ENCODE data around the gene LTB4R2. TPM values are rescaled to one million over a fixed set of nuclear protein-coding genes. Genes with fewer than 3 reads are reported as not detected.

LTB4R2 gene
- total RNA-seq, 1 donor from 2014 or later, result 13.9 TPM

DNA sequence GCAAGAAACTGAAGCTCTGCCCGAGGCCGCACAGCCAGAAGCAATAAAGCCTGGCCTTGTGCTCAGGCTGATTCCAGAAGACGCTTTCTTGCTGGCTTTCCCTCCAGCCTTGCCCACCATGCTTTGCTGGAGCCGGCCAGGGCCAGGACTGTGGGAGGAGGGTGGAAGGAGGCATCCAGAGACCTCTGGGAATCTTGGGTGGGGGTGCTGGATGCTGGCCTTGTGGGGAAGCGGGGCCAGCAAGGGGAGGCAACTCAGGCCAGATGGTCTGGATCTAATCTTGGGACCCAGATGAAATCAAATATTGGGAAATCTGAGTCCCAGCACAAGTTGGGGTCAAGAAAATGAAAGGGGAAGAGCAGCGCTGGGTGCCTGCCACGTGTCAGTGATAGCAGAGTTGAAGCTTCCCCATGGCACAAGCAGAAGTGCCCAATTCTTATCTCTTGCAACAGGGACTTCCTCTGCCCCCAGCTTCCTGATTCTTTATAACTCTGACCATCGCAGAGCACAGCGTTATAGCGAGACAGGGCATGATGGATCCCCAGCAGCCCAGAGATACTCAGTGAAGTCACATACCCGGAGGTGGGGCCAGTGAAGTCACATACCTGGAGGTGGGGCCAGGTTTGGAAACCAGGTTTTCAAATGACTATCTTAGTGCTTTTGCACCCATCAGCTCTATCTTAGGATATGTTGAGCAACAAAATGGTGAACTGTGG, 32.2 kb upstream of the LTB4R2 start:
- DNase-seq, result no peak

DNA sequence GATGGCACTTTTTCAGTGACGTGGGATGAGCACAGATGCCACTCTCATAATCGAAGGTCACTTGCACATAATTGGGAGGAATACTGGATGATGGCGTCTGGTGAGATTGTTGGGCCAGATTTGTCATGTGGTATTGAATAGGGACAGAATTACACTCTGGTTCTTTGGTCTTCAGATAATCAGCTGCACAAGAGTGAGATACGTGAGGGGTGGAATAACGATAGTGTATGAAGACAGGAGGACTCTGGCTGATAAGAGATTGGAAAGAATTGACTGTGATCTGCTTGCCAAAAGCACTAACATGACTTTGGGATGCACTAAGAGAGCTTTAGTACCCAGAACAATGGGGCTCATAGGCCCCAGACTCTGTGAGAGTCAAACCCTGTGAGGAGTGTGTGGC, 31.5 kb upstream of the LTB4R2 start:
- no peak for DNase-seq

DNA sequence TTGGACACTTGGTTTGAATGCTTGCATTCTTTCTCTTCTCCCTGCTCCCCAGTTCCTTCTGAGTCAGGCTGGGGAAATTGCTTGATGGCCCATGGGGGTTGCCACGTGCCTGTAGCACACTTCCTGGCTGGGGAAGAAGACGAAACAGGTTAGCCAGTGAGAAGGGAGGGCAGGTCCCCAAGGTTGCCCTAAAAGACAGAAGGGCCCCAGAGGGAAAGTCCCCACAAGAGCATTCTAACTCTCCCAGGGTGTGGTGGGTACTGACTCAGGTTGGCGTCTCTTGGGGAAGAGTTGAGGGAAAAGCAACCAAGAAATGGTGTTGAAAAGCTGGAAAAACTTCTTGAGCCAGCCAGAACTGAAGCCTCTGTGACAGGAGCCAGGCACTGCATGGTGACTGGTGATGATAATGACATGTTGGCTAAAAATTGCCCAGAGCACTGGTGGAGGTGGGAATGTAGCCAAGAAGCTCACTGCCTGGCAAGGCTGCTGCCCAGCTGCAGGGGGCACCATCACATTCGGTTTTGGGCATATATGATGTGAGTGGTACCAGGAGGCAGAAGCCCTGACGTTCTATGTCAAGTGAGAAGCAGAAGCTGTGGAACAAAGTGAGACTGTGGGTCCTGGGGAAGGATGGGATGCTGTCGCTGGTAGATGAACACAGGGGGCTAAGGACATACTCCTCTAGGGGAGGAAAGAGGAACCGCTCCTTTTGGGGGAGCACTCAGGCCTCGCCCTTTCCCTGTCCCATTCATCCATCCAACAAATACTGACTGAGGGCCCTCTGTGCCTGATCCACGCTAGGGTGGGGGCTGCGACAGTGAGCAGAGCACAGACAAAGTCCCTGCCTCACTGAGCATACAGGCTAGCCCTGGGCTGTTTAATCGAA, 30.4 kb upstream of the LTB4R2 start:
- no peak for DNase-seq

DNA sequence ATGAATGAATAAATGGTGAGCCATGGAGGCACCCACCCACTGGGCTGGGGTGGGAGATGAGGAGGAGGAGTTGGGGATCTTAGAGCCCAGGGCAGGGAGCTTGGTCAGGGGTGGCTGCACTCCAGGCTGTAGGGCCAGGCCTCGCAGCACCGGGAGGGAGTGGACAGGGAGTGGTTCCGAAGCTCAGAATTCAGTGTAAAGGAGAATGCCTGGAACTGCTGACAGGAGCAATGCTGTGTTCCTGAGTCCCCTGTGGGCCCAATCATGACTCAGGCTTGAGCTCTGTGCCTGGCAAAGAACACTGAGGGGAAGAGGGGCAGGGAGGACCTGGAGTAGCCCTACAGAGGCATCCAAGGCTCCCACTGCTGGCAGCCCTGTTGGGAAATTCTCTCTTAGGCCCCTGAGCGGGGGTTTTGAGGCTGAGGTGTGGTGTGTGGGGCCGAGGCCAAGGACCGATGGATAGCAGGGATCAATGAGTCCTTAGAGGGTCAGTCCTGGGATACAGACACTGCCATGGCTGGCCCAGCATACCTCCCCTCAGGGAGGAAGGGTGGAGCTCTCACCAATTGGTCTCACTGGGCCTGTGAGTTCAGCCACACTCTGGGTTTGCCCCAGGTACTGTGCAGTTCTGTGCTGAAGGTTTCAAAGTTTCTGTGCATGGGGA, 29.0 kb upstream of the LTB4R2 start:
- no peak for DNase-seq

DNA sequence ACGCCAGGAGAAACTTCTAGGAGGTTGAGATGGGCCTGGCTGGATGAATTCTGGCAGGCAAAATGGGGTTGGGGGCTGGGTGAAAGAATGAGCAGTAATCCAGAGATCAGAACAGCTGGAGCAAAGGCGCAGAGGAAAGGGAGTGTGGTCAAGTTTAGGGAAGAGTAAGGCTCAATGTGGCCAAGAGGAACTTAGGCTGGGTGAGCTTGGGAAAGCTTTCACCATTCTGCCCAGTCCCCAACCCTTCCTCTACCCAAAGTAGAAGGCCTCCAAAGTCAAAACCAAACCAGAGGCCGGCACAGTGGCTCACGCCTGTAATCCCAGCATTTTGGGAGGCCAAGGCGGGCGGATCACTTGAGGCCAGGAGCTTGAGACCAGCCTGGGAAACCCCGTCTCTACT, 28.3 kb upstream of the LTB4R2 start:
- DNase-seq, result no peak

DNA sequence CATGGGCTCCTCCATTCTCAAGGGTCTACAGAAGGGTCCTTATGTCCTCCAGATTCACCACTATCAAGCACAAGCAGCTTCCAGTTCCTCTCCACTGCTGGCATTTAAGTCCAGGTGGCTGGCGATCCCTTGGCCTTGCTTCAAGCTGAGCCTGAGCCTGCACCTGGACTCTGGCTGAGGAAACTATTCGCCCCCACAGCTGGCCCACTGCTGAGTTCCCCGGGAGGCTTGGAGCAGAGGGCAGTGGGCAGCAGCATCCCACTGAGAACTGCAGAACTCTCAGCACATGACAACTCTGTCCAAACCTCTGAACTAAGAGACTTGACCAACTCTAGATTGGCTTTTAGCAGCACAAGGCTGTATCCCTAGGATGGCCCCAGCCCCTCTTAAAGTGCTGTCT, 27.2 kb upstream of the LTB4R2 start:
- DNase-seq, result no peak

DNA sequence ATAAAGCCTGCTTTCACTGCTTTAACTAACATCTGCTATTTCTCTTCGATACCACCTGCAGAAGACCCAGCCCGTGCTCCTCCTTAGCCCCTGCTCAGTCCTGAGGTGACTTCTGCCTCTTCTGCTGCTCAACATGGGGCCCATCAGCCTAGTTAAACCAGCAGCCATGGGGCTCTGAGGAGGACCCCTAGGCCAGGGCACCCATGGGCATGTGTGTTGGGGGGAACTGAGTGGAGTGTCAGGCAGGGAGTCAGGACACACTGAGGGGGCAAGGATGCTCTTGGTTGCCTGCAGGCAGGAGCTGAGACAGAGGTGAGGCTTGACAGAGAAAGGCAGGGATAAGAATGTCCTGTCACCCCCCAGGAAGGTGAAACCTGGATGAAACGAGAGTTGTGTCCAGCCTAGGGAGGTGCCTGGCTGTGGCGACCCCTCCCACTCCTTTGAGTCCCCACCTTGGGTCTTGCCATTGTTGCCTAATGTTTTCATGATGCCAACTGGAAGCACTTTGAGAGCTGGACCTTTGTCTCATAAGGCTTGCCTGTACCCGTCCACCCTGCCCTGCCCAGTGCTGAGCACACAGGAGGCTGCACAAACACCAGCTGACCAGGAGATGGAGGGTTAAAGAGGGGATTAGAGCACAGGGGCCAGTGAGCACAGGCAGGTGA, 26.0 kb upstream of the LTB4R2 start:
- DNase-seq, result no peak

DNA sequence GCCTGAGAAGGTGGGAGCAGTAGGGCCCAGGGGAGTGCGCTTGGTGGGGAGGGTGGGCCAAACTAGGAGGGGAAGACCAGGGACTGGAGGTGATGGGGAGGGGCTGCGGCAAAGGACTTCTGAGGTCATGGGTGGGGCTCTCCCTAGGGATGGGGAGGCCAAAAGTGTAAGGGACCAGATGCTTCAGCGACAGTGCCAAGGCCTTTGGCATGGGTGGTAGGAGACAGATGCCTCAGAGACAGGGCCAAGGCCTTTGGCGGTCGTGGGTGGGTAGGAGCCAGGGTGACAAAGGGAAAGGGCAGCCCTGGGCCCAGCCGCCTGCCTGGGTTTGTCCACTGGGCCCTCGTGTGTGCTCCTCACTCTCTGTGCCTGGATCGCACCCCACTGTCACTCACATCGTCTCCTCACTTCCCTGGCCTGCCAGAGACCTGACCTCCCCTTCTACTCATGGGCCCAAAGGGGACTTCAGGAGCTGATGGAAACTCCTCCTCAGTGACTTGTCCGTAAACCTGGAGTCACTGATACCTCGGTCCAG, 25.4 kb upstream of the LTB4R2 start:
- no peak for DNase-seq

DNA sequence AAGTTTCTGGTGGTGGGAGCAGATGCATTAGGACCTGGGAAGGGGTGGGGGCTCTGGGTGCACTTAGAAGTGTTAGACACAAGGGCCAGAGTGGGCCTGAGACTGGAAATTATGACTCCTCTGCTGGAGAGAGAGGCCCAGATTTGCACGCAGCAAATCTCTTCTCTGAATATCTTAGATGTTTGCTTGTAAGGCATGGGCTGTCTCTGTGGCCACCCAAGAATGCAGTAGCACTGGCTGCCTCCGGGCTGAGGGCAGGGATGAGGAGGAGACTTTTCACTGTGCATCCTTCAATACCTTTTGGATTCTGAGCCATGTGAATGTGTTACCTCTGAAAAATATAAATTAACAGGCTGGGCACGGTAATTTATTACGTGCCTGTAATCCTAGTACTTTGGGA, 24.6 kb upstream of the LTB4R2 start:
- no peak for DNase-seq

DNA sequence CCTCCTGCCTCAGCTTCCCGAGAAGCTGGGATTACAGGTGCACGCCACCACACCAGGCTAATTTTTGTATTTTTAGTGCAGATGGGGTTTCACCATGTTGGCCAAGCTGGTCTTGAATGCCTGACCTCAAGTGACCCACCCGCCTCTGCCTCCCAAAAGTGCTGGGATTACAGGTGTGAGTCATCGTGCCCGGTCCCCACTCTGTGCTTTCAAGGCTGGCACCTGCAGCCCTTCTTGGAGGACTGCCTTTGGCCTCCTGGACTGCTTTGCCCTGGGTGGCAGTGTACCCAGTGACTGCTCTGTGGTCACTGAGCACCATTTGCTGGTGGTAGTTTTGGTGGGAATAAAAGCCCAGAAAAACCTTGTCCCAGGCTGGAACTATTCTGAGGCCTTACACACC, 22.9 kb upstream of the LTB4R2 start:
- DNase-seq, result no peak

DNA sequence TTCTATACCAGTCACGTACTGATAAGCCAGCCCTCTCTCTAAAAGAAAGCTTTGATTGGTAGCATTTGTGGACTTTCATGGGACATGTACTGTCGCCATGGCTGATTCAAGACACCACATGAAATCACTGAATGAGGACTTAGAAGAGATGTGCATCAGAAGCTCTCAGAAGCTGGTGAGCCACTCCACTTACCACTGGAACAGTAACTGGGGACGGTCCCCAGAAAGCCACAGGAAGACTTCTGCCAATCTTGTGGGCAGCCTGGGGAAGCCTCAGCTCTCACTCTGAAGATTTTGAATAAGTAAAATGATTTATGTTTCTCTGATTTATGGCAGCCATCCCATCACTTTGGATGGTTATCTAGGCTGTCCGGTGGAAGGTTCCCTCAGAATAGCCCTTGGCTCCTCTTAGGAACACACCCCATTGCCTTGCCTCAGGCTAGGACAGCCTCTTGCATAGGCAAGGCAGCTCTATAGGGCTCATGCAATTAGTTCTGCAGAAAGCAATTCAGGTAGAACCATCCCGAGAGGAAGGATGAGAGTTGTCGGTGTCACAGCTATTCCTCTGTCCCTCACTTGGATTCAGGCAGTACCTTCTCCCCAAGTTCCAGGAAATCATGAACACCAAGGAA, 20.2 kb upstream of the LTB4R2 start:
- no peak for DNase-seq

DNA sequence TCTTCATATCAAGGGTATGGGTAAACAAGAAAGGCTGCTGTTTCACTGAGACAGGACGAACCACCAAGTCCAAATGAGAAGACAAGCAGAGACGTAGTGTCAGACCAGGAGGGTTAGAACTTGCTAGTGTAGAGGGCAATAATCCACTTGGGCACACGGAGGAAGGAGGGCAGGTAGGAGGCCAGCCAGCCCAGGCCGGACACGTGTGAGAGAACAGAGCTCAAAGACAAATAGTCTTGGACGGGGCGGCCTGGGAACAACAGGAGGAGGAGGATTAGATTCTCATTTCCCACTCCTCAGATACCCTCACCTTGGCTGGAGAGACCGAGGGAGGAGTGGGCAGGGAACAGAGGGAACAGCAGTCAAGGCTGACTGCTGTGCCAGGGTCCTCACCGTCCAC, 19.2 kb upstream of the LTB4R2 start:
- no peak for DNase-seq

DNA sequence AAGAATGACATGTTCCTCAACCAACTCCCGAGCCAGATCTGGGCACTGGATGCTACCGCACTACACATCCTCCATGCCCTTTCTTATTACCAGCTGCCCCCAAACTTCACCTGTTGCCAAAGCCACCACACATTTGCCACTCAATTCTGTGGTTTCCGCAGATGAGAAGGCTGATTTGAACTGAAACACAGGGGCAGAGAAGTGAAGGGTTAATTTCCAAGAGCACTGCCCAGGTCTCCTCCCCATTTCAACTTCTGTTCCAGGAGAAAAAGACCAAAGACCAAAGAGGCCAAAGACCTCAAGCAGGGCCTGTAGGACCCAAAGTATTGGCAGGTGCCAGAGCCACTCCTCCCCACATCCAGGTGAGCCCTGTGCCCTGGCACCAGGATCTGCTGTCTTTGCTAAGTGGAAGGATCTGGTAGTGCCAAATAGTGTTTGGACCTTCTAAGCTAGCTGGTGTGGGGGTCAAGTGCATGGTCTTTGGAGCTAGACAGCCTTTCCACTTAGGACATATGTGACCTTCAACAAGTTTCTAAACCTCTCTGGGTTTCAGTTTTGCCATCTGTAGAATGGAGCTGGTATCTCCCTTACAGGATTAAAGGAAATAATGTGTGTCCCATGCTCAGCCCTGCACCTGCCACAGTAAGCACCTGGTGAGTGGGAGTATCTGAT, 18.4 kb upstream of the LTB4R2 start:
- no peak for DNase-seq

DNA sequence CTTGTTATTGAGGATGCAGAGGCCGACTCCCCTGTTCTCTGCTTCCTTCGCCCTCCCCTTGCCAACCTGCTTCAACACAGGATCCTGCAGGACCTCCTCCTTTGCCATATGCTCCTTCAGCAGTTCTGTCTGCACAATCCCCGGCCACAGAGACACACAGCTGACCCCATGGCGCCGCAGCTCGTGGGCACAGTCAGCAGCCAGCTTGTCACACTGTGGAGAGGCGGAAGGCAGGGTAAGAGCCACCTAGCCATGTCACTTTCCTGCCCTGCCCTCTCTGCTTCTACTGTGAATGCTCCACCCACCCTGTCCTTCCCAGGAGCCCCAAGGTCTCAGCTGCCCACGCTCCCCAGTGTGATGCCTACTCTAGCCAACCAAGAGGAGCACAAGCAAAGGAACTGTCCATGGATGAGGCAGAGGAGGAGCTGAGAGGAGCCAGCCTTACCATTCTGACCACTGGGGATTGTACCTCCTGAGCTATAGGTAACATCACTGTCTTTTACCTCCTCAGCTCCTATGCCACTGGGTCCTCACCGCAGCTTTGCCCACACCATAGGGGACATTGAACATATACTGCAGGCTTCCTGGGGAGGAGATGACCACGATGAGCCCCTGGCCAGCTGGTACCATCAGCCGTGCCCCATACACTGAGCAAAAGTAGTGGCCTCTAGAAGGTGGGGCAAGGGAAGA, 17.7 kb upstream of the LTB4R2 start:
- no peak for DNase-seq

DNA sequence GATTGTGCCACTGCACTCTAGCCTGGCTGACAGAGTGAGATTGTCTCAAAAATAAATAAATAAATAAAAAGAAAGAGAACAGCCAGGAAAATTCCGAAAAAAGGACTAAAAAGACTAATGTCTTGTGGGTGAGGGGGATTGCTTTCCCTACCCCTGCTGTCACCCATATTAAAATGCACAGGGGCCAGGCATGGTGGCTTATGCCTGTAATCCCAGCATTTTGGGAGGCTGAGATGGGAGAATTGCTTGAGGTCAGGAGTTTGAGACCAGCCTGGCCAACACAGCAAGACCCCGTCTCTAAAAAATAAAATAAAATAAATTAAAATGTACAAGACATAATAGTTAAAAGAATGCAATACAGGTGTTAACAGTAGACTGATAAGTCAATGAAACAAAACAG, 16.4 kb upstream of the LTB4R2 start:
- DNase-seq, result no peak

DNA sequence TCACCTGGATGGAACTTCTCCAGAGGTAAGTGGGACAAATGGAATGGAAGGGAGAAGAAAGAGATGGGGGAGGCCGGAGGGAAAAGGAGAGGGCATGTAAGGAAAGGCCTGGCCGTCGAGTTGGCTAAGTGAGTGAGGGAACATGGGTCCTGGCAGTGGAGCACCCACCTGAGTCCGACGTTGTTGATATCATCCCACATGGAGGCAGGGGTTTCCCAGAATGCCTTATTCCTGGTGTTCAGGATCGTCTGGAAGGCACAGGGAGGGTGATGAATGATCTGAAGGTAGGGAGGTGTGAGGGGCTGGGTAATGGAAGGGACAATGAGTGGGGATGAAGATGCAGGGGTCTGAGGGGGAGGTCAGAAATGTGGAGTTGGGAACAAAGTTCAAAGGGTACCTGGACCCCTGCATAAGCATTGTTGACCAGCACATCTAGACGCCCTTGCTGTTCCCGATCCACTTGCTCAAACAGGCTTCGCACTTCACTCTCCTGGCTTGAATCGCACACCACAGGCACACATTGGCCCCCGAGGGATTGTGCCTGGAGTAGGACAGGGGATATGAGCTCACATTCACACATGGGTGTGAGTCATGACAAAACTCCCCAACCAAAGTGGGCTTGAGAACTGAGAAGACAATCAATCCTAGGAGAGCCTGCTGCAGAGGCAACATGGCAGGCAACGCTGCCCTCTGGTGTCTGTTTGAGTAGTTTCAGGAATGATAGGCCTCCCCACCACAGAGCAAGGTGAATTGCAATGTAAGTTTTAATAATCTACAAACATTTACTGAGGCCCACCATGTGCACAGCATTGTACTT, 13.4 kb upstream of the LTB4R2 start:
- DNase-seq, result peak; percentile 60

DNA sequence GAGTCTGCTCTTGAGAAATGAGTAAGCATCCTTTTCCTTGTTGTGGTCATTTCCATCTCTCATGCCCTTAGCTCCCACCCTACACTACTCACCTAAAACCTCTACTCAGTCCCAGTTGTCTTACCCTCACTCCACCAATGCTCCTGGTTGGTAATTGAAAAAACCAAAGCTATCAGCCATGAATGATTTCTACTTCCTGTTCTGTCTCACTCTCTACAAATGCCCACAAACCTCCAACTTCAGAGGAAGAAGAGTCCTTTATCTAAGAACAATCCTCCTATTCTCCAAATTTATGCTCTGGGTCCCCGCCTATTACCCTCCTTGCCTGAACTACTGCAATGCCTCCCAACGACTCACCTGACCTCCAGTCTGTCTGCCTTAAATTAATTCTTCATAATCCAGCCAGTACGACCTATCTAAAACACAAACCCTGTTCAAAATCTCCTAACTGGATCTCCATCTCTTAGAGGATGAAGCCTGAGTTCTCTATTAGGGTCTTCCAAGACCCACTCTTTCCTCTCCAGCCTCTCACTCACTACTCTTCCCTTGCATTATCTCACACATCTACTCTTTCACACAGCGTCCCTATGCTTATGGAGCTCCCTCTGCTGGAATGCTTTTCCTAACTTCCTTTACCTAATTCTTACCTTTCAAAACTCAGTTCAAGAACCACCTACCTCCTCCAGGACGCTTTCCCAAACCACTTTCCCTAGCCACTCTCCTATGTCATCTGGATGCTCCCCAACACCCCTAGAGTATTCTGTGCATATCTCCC, 12.6 kb upstream of the LTB4R2 start:
- DNase-seq, result no peak

DNA sequence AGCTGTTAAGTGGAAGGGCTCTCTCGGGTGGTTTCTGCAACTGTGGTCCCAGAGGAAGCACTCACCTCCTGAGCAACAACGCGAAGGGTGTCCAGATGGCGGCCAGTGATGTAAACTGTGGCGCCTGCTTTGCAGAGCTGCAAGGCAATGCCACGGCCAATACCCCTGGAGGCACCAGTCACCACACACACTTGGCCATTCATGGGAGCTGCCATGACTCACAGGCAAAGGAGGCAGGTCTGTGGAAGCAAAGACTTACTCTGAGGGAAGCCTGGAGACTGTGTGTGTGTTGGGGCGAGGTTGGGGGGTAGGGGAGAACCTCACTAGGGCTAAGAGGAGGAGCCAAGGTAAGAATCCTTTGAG, 11.1 kb upstream of the LTB4R2 start:
- DNase-seq, result no peak
